H9 (cell line): Measurements from ENCODE around the gene AGO3. TPM values are rescaled to one million over a fixed set of nuclear protein-coding genes. Genes with fewer than 3 reads are reported as not detected.

Experiments
- DNase-seq: peaks from one replicate; pipeline ENCODE4 v3.0.0-alpha.2; 2017
- H2AFZ ChIP-seq: one replicate; pipeline ENCODE4 v1.6.1; 2013; ENCODE audit warnings: mild to moderate bottlenecking, low read length, control low read depth, moderate library complexity
- H2AK5ac ChIP-seq: 2 replicates; pipeline ENCODE4 v1.6.1; 2013; ENCODE audit warnings: low read length, control low read depth, mixed read lengths; ENCODE audit not compliant: insufficient read length
- H2BK120ac ChIP-seq: one replicate; pipeline ENCODE4 v1.6.1; 2013; ENCODE audit warnings: low read depth, mild to moderate bottlenecking, low read length, control low read depth, inconsistent platforms; ENCODE audit not compliant: poor library complexity, severe bottlenecking
- H2BK12ac ChIP-seq: 2 replicates; pipeline ENCODE4 v1.6.1; 2013; ENCODE audit warnings: low read length, control low read depth, mixed read lengths, low read depth; ENCODE audit not compliant: insufficient read length
- H2BK15ac ChIP-seq: 2 replicates; pipeline ENCODE4 v1.6.1; 2013; ENCODE audit warnings: low read depth, low read length, control low read depth
- H2BK20ac ChIP-seq: one replicate; pipeline ENCODE4 v1.6.1; 2013; ENCODE audit warnings: low read depth, mild to moderate bottlenecking, low read length, control low read depth, inconsistent platforms; ENCODE audit not compliant: poor library complexity, severe bottlenecking
- H2BK5ac ChIP-seq: 2 replicates; pipeline ENCODE4 v1.6.1; 2013; ENCODE audit warnings: low read length, control low read depth, mixed read lengths; ENCODE audit not compliant: insufficient read length
- H3K14ac ChIP-seq: 2 replicates; pipeline ENCODE4 v1.6.1; 2013; ENCODE audit warnings: low read length, control low read depth; ENCODE audit not compliant: insufficient read depth
- H3K18ac ChIP-seq: 2 replicates; pipeline ENCODE4 v1.6.1; 2013; ENCODE audit warnings: low read depth, mild to moderate bottlenecking, mixed read lengths, low read length, control low read depth; ENCODE audit not compliant: insufficient read length
- H3K23ac ChIP-seq: 2 replicates; pipeline ENCODE4 v1.6.1; 2013; ENCODE audit warnings: low read length, control low read depth, mixed read lengths, low read depth; ENCODE audit not compliant: insufficient read length
- H3K23me2 ChIP-seq: 2 replicates; pipeline ENCODE4 v1.6.1; 2013; ENCODE audit warnings: low read depth, mild to moderate bottlenecking, mixed read lengths, low read length, control low read depth; ENCODE audit not compliant: insufficient read length, poor library complexity, severe bottlenecking
- H3K27ac ChIP-seq: 2 replicates; pipeline ENCODE4 v1.5.1; 2013; ENCODE audit warnings: low read length, control low read depth, mixed read lengths, low read depth; ENCODE audit not compliant: insufficient read length
- H3K27me3 ChIP-seq: 2 replicates; pipeline ENCODE4 v1.6.1; 2013; ENCODE audit warnings: low read length, control low read depth, inconsistent platforms; ENCODE audit not compliant: insufficient read depth
- H3K4ac ChIP-seq: 2 replicates; pipeline ENCODE4 v1.6.1; 2013; ENCODE audit warnings: low read depth, mild to moderate bottlenecking, control low read depth, inconsistent platforms, low read length, moderate library complexity
- H3K4me1 ChIP-seq: 2 replicates; pipeline ENCODE4 v1.6.1; 2013; ENCODE audit warnings: low read length, control low read depth, inconsistent platforms; ENCODE audit not compliant: insufficient read depth
- H3K4me2 ChIP-seq: 2 replicates; pipeline ENCODE4 v1.6.1; 2013; ENCODE audit warnings: low read length, control low read depth, mixed read lengths; ENCODE audit not compliant: insufficient read length, insufficient read depth
- H3K56ac ChIP-seq: 2 replicates; pipeline ENCODE4 v1.6.1; 2013; ENCODE audit warnings: low read depth, mild to moderate bottlenecking, mixed read lengths, low read length, control low read depth; ENCODE audit not compliant: insufficient read length
- H3K79me1 ChIP-seq: 2 replicates; pipeline ENCODE4 v1.6.1; 2013; ENCODE audit warnings: low read depth, mild to moderate bottlenecking, moderate library complexity, low read length, control low read depth, inconsistent platforms; ENCODE audit not compliant: insufficient read depth, poor library complexity, severe bottlenecking
- H3K79me2 ChIP-seq: 2 replicates; pipeline ENCODE4 v1.6.1; 2013; ENCODE audit warnings: low read length, control low read depth, inconsistent platforms; ENCODE audit not compliant: insufficient read depth
- H3K9ac ChIP-seq: 2 replicates; pipeline ENCODE4 v1.6.1; 2013; ENCODE audit warnings: low read length, control low read depth, mixed read lengths; ENCODE audit not compliant: insufficient read length; ENCODE audit errors: extremely low read depth
- H3K9me3 ChIP-seq: one replicate; pipeline ENCODE4 v1.6.1; 2013; ENCODE audit warnings: low read depth, low read length, inconsistent platforms; ENCODE audit not compliant: control insufficient read depth
- H3T11ph ChIP-seq: one replicate; pipeline ENCODE4 v1.6.1; 2013; ENCODE audit warnings: mild to moderate bottlenecking, low read length, control low read depth, inconsistent platforms
- H4K20me1 ChIP-seq: one replicate; pipeline ENCODE4 v1.6.1; 2013; ENCODE audit not compliant: control insufficient read depth, insufficient read length, insufficient read depth
- H4K5ac ChIP-seq: 2 replicates; pipeline ENCODE4 v1.6.1; 2013; ENCODE audit warnings: low read depth, mild to moderate bottlenecking, mixed read lengths, low read length, control low read depth; ENCODE audit not compliant: insufficient read length
- H4K8ac ChIP-seq: replicated peaks from 2 replicates; pipeline ENCODE4 v1.6.1; 2013; ENCODE audit warnings: low read length, control low read depth, mixed read lengths, low read depth; ENCODE audit not compliant: insufficient read length
- H4K91ac ChIP-seq: 2 replicates; pipeline ENCODE4 v1.6.1; 2013; ENCODE audit warnings: low read depth, mild to moderate bottlenecking, moderate library complexity, mixed read lengths, low read length, control low read depth; ENCODE audit not compliant: insufficient read length
- H3K27ac Mint-ChIP-seq, 3 experiments: 2 replicates in 2 of 3; 3 replicates in 1 of 3; pipeline ENCODE4 v1.8.0; 2020 to 2021; ENCODE audit warnings: mixed read lengths in 3 of 3, mild to moderate bottlenecking in 1 of 3, moderate library complexity in 1 of 3
- H3K27me3 Mint-ChIP-seq: 2 replicates; pipeline ENCODE4 v1.8.0; 2021; ENCODE audit warnings: low read depth, mild to moderate bottlenecking, moderate library complexity, mixed read lengths
- H3K36me3 Mint-ChIP-seq, 3 experiments: 2 replicates in 2 of 3; 3 replicates in 1 of 3; pipeline ENCODE4 v1.8.0; 2020 to 2021; ENCODE audit warnings: low read depth in 3 of 3, mixed read lengths in 3 of 3; ENCODE audit not compliant: insufficient read depth in 1 of 3
- H3K4me1 Mint-ChIP-seq, 2 experiments: 2 replicates each; pipeline ENCODE4 v1.8.0; 2020; ENCODE audit warnings: mixed read lengths in 2 of 2
- H3K4me3 Mint-ChIP-seq, 2 experiments: 2 replicates in 1 of 2; 3 replicates in 1 of 2; pipeline ENCODE4 v1.8.0; 2020 to 2021; ENCODE audit warnings: mild to moderate bottlenecking in 2 of 2, mixed read lengths in 2 of 2, moderate library complexity in 1 of 2
- H3K9me3 Mint-ChIP-seq, 2 experiments: 2 replicates in 1 of 2; 3 replicates in 1 of 2; pipeline ENCODE4 v1.8.0; 2020; ENCODE audit warnings: mild to moderate bottlenecking in 2 of 2, mixed read lengths in 2 of 2, moderate library complexity in 1 of 2
- CTCF ChIP-seq: fragments of 200-600 bp; sonication (generic); conservative IDR thresholded peaks from 3 replicates; pipeline ENCODE4 v1.8.0; 2021; ENCODE audit warnings: antibody characterized with exemption, mild to moderate bottlenecking
- WGBS: extraction: QIAGEN DNeasy Blood & Tissue Kit; methylation state at CpG from one replicate; pipeline ENCODE4 v1.1.7; 2013; ENCODE audit warnings: missing lambda C conversion rate, low lambda C conversion rate, mixed read lengths; ENCODE audit not compliant: insufficient read length; ENCODE audit errors: extremely low coverage; 5-methylcytosine and 5-hydroxymethylcytosine counted together
- total RNA-seq: library from RNA; stranded (reverse); gene quantifications from 2 replicates; pipeline ENCODE4 v1.2.1, GENCODE V29; 2021

AGO3 gene
- total RNA-seq, 1 experiment from 2014 or later, result 27.0 TPM

GRCh38 chr1:36115931-36116330 lies 185.0 kb downstream of the AGO3 start:
- H2AFZ ChIP-seq, result no peak overlapping the region
- H3K79me2 ChIP-seq, result no peaks in the 10 kb centered on the region
- H3K9me3 ChIP-seq, result no peaks in the 10 kb centered on the region
- Mint-ChIP-seq H3K4me1 (peaks cover 7 to 31% of the 10 kb centered on the region in 2 experiments), H3K9me3 (no peaks in the 10 kb centered on the region), H3K36me3 (no peaks in the 10 kb centered on the region), H3K4me3 (no peak overlapping the region), H3K27ac (no peak overlapping the region), H3K27me3 (peaks cover 3% of the 10 kb centered on the region)
- no peak overlapping the region for H2BK5ac ChIP-seq
- H2BK15ac ChIP-seq, result no peak overlapping the region
- no peak overlapping the region for H2AK5ac ChIP-seq
- no peaks in the 10 kb centered on the region for H3K23me2 ChIP-seq
- H2BK20ac ChIP-seq, result no peak overlapping the region
- no peak overlapping the region for H3K23ac ChIP-seq
- H3K79me1 ChIP-seq, result no peaks in the 10 kb centered on the region
- H3K27me3 ChIP-seq, result no peaks in the 10 kb centered on the region
- no peak overlapping the region for H3K18ac ChIP-seq
- H3K4ac ChIP-seq, result no peak overlapping the region
- WGBS, result no CpG with 5 or more reads among the region's 5 CpGs
- no peaks in the 10 kb centered on the region for H4K20me1 ChIP-seq
- no peak overlapping the region for H4K5ac ChIP-seq
- H4K91ac ChIP-seq, result no peak overlapping the region
- DNase-seq, result no peak
- no peak for TF ChIP-seq CTCF
- H3K4me2 ChIP-seq, result no peak overlapping the region
- no peak overlapping the region for H3K9ac ChIP-seq
- no peak overlapping the region for H3K56ac ChIP-seq
- H3T11ph ChIP-seq, result no peak overlapping the region
- no peak overlapping the region for H2BK120ac ChIP-seq
- no peak overlapping the region for H3K27ac ChIP-seq
- H3K4me1 ChIP-seq, result no peaks in the 10 kb centered on the region
- no peak overlapping the region for H3K14ac ChIP-seq
- H2BK12ac ChIP-seq, result no peak overlapping the region
- H4K8ac ChIP-seq, result no peak overlapping the region
